Bronchial epithelial cell (primary cell): ENCODE results near the gene RAD51AP2. TPM values are rescaled to one million over a fixed set of nuclear protein-coding genes. Genes with fewer than 3 reads are reported as not detected.
"Not testable (repeated sequence)": the region's sequence is repeated elsewhere in the genome, so short reads cannot be mapped to it uniquely, and the experiment has no call there.

Experiments used
- DNase-seq: peaks from one replicate; pipeline ENCODE4 v3.0.0-alpha.2; 2010; ENCODE audit warnings: low read depth
- FAIRE-seq: peaks from 2 replicates; lab custom pipeline; 2011; peaks lifted over from hg19 to GRCh38; lab: Jason Lieb, UNC
- H3K27me3 ChIP-seq: 2 replicates; pipeline ENCODE4 v1.5.1; 2011; ENCODE audit warnings: low read length; ENCODE audit not compliant: control insufficient read depth, insufficient read depth
- H3K36me3 ChIP-seq: 2 replicates; pipeline ENCODE4 v1.5.1; 2011; ENCODE audit warnings: low read length; ENCODE audit not compliant: control insufficient read depth, insufficient read depth
- H3K4me3 ChIP-seq: 2 replicates; pipeline ENCODE4 v1.5.1; 2011; ENCODE audit warnings: mild to moderate bottlenecking, low read depth, low read length, control low read depth
- total RNA-seq: library from RNA; depleted of rRNA; stranded (reverse); fragments of >200 nt; gene quantifications from 2 replicates; pipeline ENCODE4 v1.2.1, GENCODE V29; 2014
- TF ChIP-seq, protein P1 (sequence below): IDR thresholded peaks from 2 replicates; pipeline ENCODE4 v1.5.1; 2011; ENCODE audit warnings: mild to moderate bottlenecking, moderate library complexity, low read length, control low read depth, inconsistent platforms; ENCODE audit not compliant: insufficient read depth, severe bottlenecking

RAD51AP2 gene
- total RNA-seq, 1 donor from 2014 or later, result not detected

DNA sequence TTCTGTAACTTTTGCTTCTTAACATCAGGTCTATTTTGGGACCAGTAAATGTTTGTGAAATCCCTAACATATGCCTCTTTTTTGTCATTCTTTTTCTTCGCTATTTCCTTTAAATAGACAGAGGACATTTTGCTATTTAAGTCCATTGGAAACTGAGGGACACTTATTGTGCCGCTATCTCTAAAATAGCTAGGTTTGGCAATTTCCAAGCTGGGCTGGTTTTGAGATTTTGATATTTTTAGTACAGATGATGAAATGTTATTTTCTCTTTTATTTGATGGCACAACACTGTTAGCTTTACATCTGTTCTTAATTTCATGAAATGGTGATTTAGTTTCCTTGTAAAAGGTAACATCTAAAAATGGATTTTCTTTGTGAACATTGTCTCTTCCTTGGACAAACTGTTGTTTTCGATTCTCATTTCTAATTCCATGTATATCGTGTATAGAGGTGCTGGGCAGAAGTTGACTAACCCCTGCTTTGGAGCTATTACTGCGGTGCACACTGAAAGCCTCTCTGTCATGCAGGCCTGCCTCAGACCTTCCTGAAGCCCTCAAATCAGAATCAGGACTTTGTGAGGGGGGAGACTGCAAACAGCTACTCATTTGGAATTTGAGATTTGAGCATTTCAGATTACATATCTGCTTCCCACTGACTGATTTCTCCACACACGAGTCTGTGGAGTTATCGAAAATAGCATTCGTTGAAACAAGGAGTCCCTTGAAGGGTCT lies 594 bp downstream of the RAD51AP2 start:
- H3K27me3 ChIP-seq, result no peaks in the 10 kb centered on the region
- no peaks in the 10 kb centered on the region for H3K36me3 ChIP-seq
- FAIRE-seq (no peak), DNase-seq (no peak)
- TF ChIP-seq, protein P1, sequence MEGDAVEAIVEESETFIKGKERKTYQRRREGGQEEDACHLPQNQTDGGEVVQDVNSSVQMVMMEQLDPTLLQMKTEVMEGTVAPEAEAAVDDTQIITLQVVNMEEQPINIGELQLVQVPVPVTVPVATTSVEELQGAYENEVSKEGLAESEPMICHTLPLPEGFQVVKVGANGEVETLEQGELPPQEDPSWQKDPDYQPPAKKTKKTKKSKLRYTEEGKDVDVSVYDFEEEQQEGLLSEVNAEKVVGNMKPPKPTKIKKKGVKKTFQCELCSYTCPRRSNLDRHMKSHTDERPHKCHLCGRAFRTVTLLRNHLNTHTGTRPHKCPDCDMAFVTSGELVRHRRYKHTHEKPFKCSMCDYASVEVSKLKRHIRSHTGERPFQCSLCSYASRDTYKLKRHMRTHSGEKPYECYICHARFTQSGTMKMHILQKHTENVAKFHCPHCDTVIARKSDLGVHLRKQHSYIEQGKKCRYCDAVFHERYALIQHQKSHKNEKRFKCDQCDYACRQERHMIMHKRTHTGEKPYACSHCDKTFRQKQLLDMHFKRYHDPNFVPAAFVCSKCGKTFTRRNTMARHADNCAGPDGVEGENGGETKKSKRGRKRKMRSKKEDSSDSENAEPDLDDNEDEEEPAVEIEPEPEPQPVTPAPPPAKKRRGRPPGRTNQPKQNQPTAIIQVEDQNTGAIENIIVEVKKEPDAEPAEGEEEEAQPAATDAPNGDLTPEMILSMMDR, result no peak
- peak overlapping the region; percentile 54 for H3K4me3 ChIP-seq

DNA sequence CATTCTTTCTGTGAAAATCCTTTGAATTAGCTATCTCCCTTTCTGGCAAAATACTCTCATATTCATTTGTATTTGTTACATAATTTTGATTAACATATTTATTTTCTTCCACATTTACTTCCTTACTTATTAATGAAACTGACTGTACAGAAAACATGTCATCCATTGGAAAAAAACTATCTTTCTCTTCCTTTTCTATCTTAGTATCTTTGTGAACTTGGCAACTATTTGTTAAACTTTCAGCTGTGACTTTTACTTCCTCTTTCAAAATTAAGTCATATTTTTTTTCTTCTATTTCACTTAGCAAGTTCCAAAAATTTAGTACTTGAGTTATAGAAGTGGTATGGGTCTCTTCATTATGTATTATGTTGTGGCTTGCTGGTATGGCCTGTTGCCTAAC lies 2.6 kb downstream of the RAD51AP2 start:
- Histone ChIP-seq H3K36me3 (no peaks in the 10 kb centered on the region), H3K27me3 (no peaks in the 10 kb centered on the region), H3K4me3 (no peak overlapping the region)
- DNase-seq, result no peak
- TF ChIP-seq, protein P1, result no peak
- FAIRE-seq, result no peak

DNA sequence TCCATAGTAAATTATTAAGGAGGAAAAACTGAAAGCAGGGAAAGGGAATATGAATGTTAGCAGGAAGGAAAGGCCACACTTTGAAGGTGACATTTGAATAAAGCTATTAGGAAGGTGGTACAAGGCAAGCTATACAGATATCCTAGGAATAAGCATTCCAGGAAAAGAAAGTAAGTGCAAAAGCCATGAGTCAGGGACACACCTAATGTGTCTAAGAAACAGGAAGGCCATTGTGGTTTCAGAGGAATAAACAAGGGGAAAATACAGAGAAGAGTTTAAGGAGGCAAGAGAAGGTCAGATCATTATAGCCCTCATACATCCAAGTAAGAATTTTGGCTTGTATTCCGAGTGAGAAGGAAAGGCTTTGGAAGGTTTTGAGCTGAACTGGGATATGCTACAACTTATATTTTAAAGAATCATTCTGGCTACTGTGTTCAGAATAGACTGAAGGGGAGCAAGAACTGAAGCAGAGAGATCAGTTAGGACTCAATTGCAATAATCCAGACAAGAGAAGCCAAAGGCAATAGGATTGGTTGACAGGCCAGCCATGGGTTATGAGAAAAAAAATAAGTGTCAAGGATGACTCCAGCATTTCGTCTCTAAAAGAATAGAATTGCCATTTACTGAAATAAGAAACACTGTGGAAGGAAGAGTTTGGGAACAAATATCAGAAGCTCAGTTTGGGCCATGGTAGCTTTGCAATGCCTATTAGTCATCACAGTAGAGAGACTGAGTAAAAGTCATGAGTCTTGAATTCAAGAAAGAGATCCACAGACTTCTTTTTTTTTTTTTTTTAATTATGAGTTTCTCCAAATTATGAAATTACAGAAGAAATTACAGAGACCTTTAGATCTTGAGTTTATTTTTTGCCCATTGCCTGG lies 11.3 kb downstream of the RAD51AP2 start:
- Histone ChIP-seq H3K36me3 (no peaks in the 10 kb centered on the region), H3K4me3 (no peak overlapping the region), H3K27me3 (no peaks in the 10 kb centered on the region)
- TF ChIP-seq, protein P1, result no peak
- DNase-seq, result peak; percentile 89
- FAIRE-seq, result no peak

DNA sequence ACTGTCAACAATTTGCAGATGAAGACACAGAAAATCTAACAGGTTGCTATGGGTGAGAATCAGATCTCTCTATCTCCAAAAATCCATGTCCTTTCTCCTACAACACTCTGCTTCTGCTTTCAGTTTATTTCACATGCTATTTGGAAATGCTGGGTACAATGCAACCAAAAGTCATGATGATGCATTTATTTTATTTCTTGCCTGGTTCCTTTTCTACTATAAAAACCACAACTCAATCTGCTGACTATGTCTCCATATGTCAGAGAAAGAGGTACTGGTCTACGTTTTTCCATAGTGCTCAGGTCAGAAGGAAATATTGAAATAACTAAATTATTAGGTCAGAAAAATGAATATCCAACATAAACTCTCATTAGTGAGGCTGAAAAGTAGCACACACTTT lies 20.5 kb downstream of the RAD51AP2 start:
- no peak for FAIRE-seq

DNA sequence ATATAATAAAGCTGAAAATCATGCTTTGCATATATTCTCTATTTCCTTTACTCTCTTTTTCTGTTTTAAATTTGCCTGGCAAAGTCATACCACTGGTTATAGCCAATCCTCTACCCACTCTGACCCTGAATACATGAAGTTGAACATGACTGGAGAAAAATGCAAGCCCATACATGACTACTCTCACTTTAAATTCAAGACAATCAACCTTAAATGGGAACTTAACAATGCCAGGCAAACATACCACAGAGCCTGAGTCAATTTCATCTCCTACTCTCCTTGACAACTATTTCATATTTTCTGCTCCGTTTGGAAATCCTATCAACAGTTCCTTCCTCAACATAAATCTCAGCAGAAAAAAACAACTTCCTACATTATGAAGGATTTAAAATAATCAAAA lies 22.6 kb downstream of the RAD51AP2 start:
- TF ChIP-seq, protein P1, result no peak
- FAIRE-seq (peak; percentile 66), DNase-seq (peak; percentile 98)
- H3K27me3 ChIP-seq, result no peaks in the 10 kb centered on the region
- H3K4me3 ChIP-seq, result no peak overlapping the region
- no peaks in the 10 kb centered on the region for H3K36me3 ChIP-seq

More for the DNA sequence above, 20.5 kb downstream of the RAD51AP2 start:
- no peaks in the 10 kb centered on the region for H3K27me3 ChIP-seq
- TF ChIP-seq, protein P1, result no peak
- H3K4me3 ChIP-seq, result no peak overlapping the region
- no peak for DNase-seq
- H3K36me3 ChIP-seq, result no peaks in the 10 kb centered on the region

DNA sequence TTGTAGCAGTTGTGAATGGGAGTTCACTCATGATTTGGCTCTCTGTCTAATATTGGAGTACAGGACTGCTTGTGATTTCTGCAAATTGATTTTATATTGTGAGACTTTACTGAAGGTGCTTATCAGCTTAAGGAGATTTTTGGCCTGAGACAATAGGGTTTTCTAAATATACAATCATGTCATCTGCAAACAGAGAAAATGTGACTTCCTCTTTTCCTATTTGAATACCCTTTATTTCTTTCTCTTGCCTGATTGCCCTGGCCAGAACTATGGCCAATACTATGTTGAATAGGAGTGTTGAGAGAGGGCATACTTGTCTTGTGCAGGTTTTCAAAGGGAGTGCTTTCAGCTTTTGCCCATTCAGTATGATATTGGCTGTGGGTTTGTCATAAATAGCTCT lies 28.1 kb downstream of the RAD51AP2 start:
- H3K36me3 ChIP-seq, FAIRE-seq: not testable (repeated sequence)

DNA sequence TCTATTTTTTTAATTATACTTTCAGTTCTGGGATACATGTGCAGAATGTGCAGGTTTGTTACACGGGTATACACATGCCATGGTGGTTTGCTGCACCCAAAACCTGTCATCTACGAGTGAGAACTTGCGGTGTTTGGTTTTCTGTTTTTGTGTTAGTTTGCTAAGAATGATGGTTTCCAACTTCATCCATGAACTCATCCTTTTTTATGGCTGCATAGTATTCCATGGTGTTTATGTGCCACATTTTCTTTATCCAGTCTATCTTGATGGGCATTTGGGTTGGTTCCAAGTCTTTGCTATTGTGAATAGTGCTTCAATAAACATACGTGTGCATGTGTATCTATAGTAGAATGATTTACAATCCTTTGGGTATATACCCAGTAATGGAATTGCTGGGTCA lies 29.6 kb downstream of the RAD51AP2 start:
- not testable (repeated sequence) for H3K4me3 ChIP-seq, H3K36me3 ChIP-seq, H3K27me3 ChIP-seq, DNase-seq, FAIRE-seq

More for the DNA sequence above, 28.1 kb downstream of the RAD51AP2 start:
- not testable (repeated sequence) for DNase-seq, H3K4me3 ChIP-seq, H3K27me3 ChIP-seq
